ENCODE measurements around the gene KCND2.
A peak's percentile ranks its signal among the peaks of the same experiment; 100 is the strongest.
"Not testable (repeated sequence)": the region's sequence is repeated elsewhere in the genome, so short reads cannot be mapped to it uniquely, and the experiment has no call there.

KCND2 gene

DNA sequence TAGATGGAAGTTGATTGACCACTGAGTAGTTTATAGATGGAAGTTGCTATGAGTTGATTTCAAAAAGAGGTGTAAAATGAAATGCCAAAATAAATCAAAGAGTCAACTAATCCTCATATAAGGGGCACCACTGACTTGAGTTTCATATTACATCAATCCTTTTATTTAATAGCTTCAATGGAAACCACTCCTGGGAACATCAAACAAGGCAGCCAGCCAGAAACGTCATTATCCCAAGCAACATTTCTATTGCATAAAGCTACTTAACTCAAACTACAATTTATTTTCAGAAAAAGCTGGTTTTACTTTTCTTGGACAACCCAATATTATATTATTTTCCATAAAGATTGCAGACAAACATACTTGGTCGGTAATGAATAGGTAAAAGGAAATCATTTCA, 422.9 kb downstream of the KCND2 start:
- DNase-seq, result no peak

DNA sequence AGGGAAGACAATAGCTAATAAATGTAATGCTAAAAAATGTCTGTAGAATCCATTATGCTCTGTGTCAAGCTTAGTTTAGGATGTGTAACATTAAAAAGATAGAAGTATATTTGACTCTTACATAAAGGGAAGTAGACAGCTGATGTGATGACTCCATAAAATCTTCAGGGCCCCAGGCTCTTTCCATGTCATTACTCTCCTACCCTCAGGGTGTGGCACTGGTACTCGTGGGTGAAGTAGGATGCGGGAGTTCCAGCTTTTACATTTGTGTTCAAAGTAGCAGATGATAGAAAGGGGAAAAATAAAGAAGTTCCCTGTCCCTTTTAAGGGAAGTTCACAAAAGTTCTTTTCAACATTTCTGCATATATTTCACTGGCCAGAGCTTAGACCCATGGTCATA, 427.8 kb downstream of the KCND2 start:
- DNase-seq, result no peak

DNA sequence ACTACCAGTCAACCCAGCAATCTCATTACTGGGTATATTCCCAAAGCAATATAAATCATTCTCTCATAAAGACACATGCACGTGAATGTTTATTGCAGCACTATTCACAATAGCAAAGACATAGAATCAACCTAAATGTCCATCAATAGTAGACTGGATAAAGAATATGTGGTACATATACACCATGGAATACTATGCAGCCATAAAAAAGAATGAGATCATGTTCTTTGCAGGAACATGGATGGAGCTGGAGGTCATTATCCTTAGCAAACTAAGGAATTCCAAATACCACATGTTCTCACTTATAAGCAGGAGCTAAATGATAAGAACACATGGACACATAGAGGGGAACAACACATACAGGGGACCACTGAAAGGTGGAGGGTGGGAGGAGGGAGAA, 429.4 kb downstream of the KCND2 start:
- not testable (repeated sequence) for DNase-seq

GRCh38 chr7:120703585-120704240, 430.7 kb downstream of the KCND2 start:
- no peak for DNase-seq

DNA sequence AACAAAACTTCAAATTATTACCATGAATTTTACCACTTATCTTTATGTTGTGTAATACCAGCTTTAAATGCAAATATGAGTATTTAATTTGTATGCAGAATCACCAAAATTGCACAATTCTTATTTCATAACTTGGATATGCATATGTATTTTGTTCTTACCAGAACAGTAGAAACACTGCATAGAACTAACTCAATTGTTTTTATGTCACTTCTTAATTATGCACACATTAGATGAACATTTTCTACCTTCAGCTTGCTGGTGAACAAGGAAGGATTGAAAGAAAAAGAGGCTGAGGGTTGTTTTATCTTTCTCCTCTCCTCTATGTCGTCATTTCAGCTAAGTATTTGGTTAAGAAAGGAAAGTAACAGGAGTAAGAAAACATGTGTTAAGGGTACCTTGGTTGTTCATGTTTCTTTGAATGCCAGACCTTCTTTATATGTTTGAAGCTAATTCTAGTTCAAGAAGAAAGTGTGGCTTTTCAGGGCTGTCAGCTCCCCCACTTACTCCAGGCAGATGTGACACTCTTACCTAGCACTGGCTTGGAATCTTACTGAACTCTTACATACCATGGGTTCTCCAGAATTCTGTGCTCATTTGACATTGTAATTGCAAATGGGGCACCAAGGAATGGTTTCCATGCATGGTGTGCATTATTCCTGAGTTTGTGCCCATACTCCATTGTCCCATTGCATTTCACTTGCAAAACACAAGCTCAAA, 436.4 kb downstream of the KCND2 start:
- DNase-seq, result no peak

DNA sequence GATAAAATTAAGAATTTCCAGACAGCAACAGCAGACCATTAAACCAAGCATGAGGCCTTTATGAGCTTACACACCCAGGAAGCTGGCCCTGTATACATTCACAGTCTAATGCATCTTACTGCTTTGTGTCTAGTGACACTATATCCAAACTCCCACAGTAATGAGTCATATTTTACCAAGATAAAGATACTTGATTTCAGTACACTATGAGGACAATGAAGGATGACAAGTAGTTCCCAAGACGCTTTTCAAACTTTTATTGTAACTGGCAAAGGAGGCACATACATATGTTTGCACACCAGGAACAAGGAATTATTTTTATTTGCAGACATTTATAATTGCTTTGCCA, 437.0 kb downstream of the KCND2 start:
- no peak for DNase-seq

DNA sequence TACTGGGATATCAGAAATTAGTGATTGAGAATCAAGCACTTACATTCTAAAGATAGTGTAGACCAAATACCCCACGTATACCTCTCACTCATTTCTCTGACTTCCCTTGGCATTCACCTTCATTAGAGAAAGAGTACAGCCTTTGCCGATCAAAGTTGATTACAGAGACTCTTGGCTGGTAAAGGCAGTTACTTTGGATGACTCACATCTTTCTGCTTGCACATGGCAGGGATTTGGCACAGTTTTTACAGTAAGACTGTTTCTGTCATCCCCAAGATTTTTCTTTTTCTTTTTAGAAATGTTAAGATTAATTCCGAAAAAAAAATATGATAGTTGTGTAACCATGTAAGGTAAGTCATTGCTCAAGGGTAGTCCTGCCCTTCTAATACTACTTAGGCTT, 442.0 kb downstream of the KCND2 start:
- peak in 1 of 58 donors; percentile 7 for DNase-seq

DNA sequence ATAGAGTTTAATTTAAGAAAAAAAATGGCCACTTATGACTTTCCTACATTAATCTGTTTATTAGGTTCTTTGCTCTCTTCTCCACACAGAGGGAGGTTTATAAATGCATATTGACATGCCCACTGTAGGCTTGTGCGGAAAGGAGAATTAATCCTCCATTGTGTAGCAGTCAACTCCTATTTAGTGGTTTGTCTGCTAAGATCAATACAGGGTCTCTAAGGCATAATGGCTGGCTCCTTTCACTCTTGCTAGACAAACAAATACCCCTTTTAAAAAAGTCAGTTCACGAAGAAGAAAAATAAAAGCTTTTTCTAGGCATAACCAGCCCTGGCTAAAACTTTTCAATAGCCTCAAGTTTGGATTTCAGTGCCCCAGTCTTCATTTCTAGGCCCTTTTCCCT, 443.3 kb downstream of the KCND2 start:
- peak in 1 of 58 donors; percentile 12 for DNase-seq

GRCh38 chr7:120717166-120717565, 444.2 kb downstream of the KCND2 start:
- DNase-seq, result no peak

- no peak for DNase-seq
These were observed 445.4 kb downstream of the KCND2 start for GRCh38 chr7:120718361-120718760.

DNA sequence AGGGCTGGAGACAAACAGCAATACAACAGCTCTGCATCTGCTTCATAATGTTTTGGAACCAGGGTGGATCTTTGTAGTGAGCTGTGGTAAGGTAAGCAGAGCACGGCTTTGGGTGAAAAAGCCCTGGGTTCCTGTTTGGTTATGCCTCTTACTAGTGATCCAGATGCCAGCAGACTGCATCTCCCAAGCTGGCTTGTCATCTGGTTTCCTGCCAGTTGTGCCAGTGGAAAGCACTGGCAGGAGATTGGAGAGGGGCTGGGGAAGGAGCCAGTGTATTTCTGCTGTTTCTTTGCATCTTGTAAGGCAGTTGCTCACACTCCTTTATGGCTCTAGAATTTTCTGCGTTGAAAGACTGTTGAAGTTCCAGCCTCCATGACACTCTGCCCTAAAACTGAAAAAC, 447.3 kb downstream of the KCND2 start:
- peak in 3 of 58 donors; percentile 4 to 8 (median 5) for DNase-seq

- DNase-seq, result no peak
These were observed 450.8 kb downstream of the KCND2 start for GRCh38 chr7:120723465-120724385.

- DNase-seq, result no peak
These were observed 451.5 kb downstream of the KCND2 start for GRCh38 chr7:120724448-120724847.

DNA sequence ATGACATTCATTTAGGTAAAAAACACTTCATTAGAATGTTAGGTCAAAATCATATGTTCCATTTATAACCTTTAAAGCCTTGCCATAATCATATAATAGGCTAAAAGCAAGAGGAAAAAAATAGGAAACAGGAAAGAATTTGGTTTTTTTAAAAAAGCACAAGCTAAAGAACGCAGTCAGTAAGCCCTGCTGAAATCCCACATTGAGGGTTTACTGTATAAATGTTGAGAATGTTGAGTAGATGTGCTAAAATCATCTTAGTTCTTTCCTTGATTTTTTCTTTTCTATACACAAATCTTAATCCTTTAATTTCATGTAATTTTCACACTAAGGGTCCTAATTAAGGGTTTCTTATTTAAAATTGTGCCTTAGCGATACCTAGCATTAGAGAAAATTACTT, 452.0 kb downstream of the KCND2 start:
- DNase-seq, result no peak

DNA sequence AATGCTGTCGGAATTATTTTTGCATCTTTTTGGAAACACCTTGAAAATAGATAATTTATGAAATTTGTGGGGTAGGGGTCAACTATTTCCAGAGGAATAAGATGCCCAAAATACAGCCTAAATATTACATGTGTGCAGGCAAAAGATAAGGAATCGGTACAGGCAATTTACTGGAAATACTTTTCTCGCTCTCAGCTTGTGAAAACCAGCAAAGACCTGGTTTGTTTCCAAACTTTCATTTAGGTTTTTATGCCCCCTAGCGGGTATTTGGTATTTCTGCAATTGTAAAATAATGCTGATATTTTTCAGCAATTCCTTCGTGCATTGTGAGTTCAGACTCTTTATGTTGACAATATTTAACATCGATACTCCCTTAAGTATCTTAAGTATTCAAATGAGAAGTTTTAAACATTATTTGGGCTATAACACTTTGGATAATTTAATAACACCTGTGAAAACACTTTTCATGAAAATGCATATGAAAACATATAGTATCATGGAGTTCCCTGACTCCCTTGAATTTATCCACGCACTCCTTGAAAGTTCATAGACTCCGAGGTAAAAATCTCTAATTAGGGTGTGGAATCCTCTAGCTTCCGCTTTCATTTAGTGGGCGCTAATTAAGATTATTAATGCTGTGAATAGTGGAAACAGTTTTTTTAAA, 452.5 kb downstream of the KCND2 start:
- DNase-seq, result peak in 2 of 58 donors; percentile 39 to 45

DNA sequence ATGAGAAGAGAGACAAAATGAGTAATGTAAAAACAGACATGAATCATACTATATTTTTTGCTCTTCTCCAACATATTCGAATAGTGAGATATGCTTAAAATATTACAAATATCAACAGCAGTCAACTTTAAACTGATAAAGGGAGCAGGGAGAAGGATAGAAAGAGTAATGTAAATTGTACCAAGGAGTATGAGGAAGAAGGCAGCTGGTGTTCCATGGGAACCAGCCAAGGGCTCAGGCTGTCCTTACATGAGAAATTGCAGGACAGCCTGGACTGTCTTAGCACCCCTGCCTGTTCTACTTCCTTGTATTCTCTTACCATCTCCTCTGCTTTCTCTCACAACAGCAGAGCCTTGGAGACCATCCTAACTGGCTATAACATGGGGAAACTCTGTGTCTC, 456.3 kb downstream of the KCND2 start:
- DNase-seq, result peak in 1 of 58 donors; percentile 3

DNA sequence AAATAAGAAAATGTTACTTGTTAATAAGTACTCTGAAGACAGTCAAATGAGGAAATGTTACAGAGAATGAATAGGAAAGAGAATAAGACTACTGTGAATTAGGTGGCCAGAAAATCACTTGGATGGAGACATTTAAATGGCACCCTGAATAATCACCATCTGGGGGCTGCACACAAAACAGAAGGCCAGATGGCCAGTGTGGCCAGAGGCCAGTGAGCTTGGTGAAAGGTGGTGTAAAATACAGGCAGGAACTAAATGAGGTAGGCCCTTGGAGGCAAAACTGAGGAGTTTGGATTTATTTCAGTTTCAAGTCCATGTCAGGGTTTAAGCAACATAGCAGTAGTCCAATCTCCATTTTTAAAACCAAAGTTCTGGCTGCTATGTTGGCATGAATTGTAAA, 458.3 kb downstream of the KCND2 start:
- DNase-seq, result no peak

GRCh38 chr7:120732256-120732655, 459.3 kb downstream of the KCND2 start:
- DNase-seq, result no peak

- no peak for DNase-seq
These were observed 460.2 kb downstream of the KCND2 start for GRCh38 chr7:120733143-120733542.

GRCh38 chr7:120733835-120734234, 460.9 kb downstream of the KCND2 start:
- no peak for DNase-seq

DNA sequence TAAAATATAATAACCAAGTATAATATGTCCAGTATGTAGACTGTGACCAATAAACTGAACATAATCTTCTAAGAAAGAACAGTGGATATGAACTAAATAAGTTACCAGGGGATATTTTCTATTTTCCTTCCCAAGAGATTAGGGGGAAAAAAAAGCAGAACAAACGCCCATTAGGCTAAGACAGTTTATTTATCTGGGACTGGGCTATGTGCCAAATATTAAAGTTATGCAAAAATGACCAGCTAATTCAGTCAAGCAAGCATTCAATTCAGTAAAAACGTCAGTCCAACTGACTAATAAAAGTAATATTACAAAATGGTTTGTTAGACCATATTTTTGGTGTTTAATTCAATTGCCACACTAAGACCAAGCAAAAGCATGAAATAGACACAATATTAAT, 462.8 kb downstream of the KCND2 start:
- DNase-seq, result no peak

- DNase-seq, result no peak
These were observed 465.8 kb downstream of the KCND2 start for GRCh38 chr7:120738816-120739215.
